ENCODE measurements around the gene KLHL2. TPM values are rescaled to one million over a fixed set of nuclear protein-coding genes. Genes with fewer than 3 reads are reported as not detected.

KLHL2 gene
- total and polyA plus RNA-seq, 9 of the 15 experiments (the other 6 are each of a cell fraction or from before 2014, with no cell fraction given): 2.5 to 11.3 (median 6.1) TPM

DNA sequence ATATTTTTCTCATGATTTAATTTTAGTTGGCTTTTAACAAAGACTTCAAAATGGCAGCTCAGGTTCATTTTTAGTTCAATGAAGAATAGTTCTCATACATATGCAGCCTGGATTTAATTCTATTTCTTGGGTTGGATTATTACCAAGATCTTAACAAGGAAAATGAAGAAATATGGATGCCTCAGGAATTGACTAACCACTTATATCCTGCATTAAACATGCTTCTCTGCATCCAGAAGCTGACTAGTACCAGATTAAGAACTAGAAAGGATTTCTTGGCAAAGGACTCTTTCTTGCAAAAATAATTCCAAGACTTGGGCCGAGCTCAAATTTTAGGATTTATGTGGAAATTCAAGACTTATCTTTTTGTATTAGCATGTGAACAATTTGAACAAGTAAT is 5.6 kb upstream of the KLHL2 start:
- CTCF ChIA-PET (ENCODE audit: low intra/inter-chr PET ratio): no interaction called here
- no peaks in the 10 kb centered on the region for H3K9me1 ChIP-seq (ENCODE audit: control insufficient read depth, insufficient read depth, low read length)
- no peak overlapping the region for H3K4me3 ChIP-seq
- WGBS (ENCODE audit: insufficient coverage, low coverage, missing lambda C conversion rate): 0% methylated on average over 1 of the region's 1 CpG
- BruUV-seq (replicated peaks): no TSS peak
- peaks cover 0 to 15% of the 10 kb centered on the region in 2 experiments; a peak in 4 of 5 replicates for H3K27me3 ChIP-seq (ENCODE audit: control insufficient read depth in 2 of 2, insufficient read depth in 2 of 2, low read length in 2 of 2)
- TF ChIP-seq LARP7 (IDR thresholded peaks at IDR 0.05) (no peak), ZC3H8 (IDR thresholded peaks at IDR 0.05) (no peak), TEAD2 (tag; IDR thresholded peaks at IDR 0.05) (no peak), TCF7L2 (IDR thresholded peaks at IDR 0.05; ENCODE audit: low read depth, low read length) (no peak), POLR2AphosphoS2 (IDR thresholded peaks at IDR 0.05; ENCODE audit: low read length) (no peak), NUFIP1 (IDR thresholded peaks at IDR 0.05; ENCODE audit: partially characterized antibody) (no peak), ZNF134 (CRISPR knock-in tag; conservative IDR thresholded peaks at IDR 0.05) (no peak), ZNF224 (CRISPR knock-in tag; IDR thresholded peaks at IDR 0.05) (no peak), SOX6 (IDR thresholded peaks at IDR 0.05) (no peak), SMARCA5 (IDR thresholded peaks at IDR 0.05) (no peak), ARNT (IDR thresholded peaks at IDR 0.05) (no peak), ESRRA (IDR thresholded peaks at IDR 0.05; ENCODE audit: borderline replicate concordance, low read depth) (no peak), MAFF (IDR thresholded peaks at IDR 0.05; ENCODE audit: low read length) (no peak)
- TF ChIP-seq, protein P1, sequence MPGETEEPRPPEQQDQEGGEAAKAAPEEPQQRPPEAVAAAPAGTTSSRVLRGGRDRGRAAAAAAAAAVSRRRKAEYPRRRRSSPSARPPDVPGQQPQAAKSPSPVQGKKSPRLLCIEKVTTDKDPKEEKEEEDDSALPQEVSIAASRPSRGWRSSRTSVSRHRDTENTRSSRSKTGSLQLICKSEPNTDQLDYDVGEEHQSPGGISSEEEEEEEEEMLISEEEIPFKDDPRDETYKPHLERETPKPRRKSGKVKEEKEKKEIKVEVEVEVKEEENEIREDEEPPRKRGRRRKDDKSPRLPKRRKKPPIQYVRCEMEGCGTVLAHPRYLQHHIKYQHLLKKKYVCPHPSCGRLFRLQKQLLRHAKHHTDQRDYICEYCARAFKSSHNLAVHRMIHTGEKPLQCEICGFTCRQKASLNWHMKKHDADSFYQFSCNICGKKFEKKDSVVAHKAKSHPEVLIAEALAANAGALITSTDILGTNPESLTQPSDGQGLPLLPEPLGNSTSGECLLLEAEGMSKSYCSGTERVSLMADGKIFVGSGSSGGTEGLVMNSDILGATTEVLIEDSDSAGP (CRISPR knock-in tag; IDR thresholded peaks at IDR 0.05): no peak
- TF ChIP-seq, protein P2, sequence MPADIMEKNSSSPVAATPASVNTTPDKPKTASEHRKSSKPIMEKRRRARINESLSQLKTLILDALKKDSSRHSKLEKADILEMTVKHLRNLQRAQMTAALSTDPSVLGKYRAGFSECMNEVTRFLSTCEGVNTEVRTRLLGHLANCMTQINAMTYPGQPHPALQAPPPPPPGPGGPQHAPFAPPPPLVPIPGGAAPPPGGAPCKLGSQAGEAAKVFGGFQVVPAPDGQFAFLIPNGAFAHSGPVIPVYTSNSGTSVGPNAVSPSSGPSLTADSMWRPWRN (IDR thresholded peaks at IDR 0.05; ENCODE audit: low read depth): no peak
- TF ChIP-seq, protein P3, sequence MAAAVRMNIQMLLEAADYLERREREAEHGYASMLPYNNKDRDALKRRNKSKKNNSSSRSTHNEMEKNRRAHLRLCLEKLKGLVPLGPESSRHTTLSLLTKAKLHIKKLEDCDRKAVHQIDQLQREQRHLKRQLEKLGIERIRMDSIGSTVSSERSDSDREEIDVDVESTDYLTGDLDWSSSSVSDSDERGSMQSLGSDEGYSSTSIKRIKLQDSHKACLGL (CRISPR knock-in tag; IDR thresholded peaks at IDR 0.05; ENCODE audit: borderline replicate concordance, poor library complexity, severe bottlenecking): no peak
- TF ChIP-seq, protein P4, sequence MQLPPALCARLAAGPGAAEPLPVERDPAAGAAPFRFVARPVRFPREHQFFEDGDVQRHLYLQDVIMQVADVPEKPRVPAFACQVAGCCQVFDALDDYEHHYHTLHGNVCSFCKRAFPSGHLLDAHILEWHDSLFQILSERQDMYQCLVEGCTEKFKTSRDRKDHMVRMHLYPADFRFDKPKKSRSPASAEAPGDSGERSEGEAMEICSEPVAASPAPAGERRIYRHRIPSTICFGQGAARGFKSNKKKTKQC (CRISPR knock-in tag; IDR thresholded peaks at IDR 0.05): no peak
- no peak overlapping the region for H2AFZ ChIP-seq (ENCODE audit: low read depth, low read length)
- in situ Hi-C loops (cut with MboI) (no loop called here), intact Hi-C loops (cut with micrococcal nuclease) (loop anchor here (10.0 kb wide), 1 partner anchor 263 kb away; no protein-coding TSS in a partner anchor)
- no peak overlapping the region for H3K27ac ChIP-seq (ENCODE audit: extremely low read depth, low read depth, low read length)
- H3K79me2 ChIP-seq (ENCODE audit: control insufficient read depth, insufficient read depth, low read length): no peaks in the 10 kb centered on the region
- DNase-seq (ENCODE audit: extremely low read depth in 1 of 4, low spot score in 3 of 4) (no peak), ATAC-seq (no peak), FAIRE-seq (no peak)
- H3K9ac ChIP-seq (ENCODE audit: insufficient read depth in 1 of 2, low read depth in 2 of 2, low read length in 2 of 2): no peak overlapping the region
- H3K36me3 ChIP-seq (ENCODE audit: control insufficient read depth, insufficient read depth, low read length): no peaks in the 10 kb centered on the region
- H4K20me1 ChIP-seq (replicated peaks; ENCODE audit: control insufficient read depth, insufficient read depth, low read length): no peaks in the 10 kb centered on the region
- H3K4me2 ChIP-seq (ENCODE audit: insufficient read depth, low read length): no peak overlapping the region
- POLR2A ChIA-PET: interaction anchor here (1.2 kb wide), 1 partner anchor 125 kb away, joined by 3 read pairs; the partner anchor contains the start of gene MSMO1
- peaks cover 7 to 9% of the 10 kb centered on the region in 2 experiments for H3K4me1 ChIP-seq (replicated peaks in 1 of 2; ENCODE audit: control insufficient read depth in 2 of 2, insufficient read depth in 2 of 2, low read length in 2 of 2)
- H3K9me3 ChIP-seq (replicated peaks; ENCODE audit: control insufficient read depth, insufficient read depth, low read depth, low read length): no peaks in the 10 kb centered on the region
